HEK293 (cell line): Measurements from ENCODE around the gene FSTL4.

Source experiments
- CTCF ChIA-PET: fragments of 350-600 bp; formaldehyde crosslinking; extraction: SDS; loops from one replicate; lab custom pipeline; 2021; ENCODE audit warnings: antibody characterized with exemption; lab: Yijun Ruan, JAX
- POLR2A ChIA-PET: fragments of 300-600 bp; formaldehyde crosslinking; extraction: SDS; loops from one replicate; lab custom pipeline; 2020; ENCODE audit warnings: antibody characterized with exemption, inconsistent platforms; lab: Yijun Ruan, JAX
- H3K27ac ChIP-seq: fragments of 200-500 bp; sonication (Bioruptor generic); 2 replicates; pipeline ENCODE4 v1.5.1; 2014; ENCODE audit warnings: low read depth, low read length, control low read depth, inconsistent platforms; ENCODE audit errors: extremely low read depth
- H3K36me3 ChIP-seq, 2 experiments: fragments of 200-500 bp in 1 of 2; sonication (Bioruptor generic) in 1 of 2; 1 replicate in 1 of 2; 2 replicates in 1 of 2; pipeline ENCODE4 v1.5.1; 2014 to 2017; ENCODE audit warnings: inconsistent platforms in 2 of 2, low read length in 2 of 2; ENCODE audit not compliant: control insufficient read depth in 2 of 2, insufficient read depth in 1 of 2
- H3K4me1 ChIP-seq: fragments of 200-500 bp; sonication (Bioruptor generic); 2 replicates; pipeline ENCODE4 v1.5.1; 2014; ENCODE audit warnings: mild to moderate bottlenecking, low read length, inconsistent platforms; ENCODE audit not compliant: control insufficient read depth, insufficient read depth
- H3K4me3 ChIP-seq: 2 replicates; pipeline ENCODE4 v1.5.1; 2011; ENCODE audit warnings: low read depth, mild to moderate bottlenecking, control low read depth, low read length, moderate library complexity
- H3K9me3 ChIP-seq: fragments of 200-500 bp; sonication (Bioruptor generic); 2 replicates; pipeline ENCODE4 v1.5.1; 2014; ENCODE audit warnings: low read depth, low read length, inconsistent platforms; ENCODE audit not compliant: control insufficient read depth, insufficient read depth
- EGR2 ChIP-seq: fragments of 450-650 bp; formaldehyde crosslinking; IDR thresholded peaks from 2 replicates; pipeline ENCODE4 v1.5.1; 2016; ENCODE audit warnings: low read depth, missing biosample characterization, missing genetic modification characterization
- REPIN1 ChIP-seq: fragments of 450-650 bp; formaldehyde crosslinking; IDR thresholded peaks from 2 replicates; pipeline ENCODE4 v1.5.1; 2017; ENCODE audit warnings: missing biosample characterization, missing genetic modification characterization, low read depth
- SETDB1 ChIP-seq: IDR thresholded peaks from one replicate; pipeline ENCODE4 v1.6.1; 2017; ENCODE audit warnings: mild to moderate bottlenecking, low read length, moderate library complexity, mixed read lengths; ENCODE audit not compliant: insufficient read length
- ZFHX2 ChIP-seq: fragments of 450-650 bp; formaldehyde crosslinking; conservative IDR thresholded peaks from 2 replicates; pipeline ENCODE4 v1.5.1; 2016; ENCODE audit warnings: missing biosample characterization, missing genetic modification characterization
- ZNF175 ChIP-seq: fragments of 450-650 bp; formaldehyde crosslinking; IDR thresholded peaks from 2 replicates; pipeline ENCODE4 v1.5.1; 2016; ENCODE audit warnings: missing biosample characterization, missing genetic modification characterization
- ZNF548 ChIP-seq: fragments of 450-650 bp; formaldehyde crosslinking; IDR thresholded peaks from 2 replicates; pipeline ENCODE4 v1.5.1; 2016; ENCODE audit warnings: missing biosample characterization, missing genetic modification characterization
- ZNF571 ChIP-seq: fragments of 450-650 bp; formaldehyde crosslinking; IDR thresholded peaks from 2 replicates; pipeline ENCODE4 v1.5.0; 2017; ENCODE audit warnings: missing biosample characterization, missing genetic modification characterization
- ZNF670 ChIP-seq: fragments of 450-650 bp; formaldehyde crosslinking; IDR thresholded peaks from 2 replicates; pipeline ENCODE4 v1.5.1; 2016; ENCODE audit warnings: missing biosample characterization, missing genetic modification characterization, low read depth
- ZNF830 ChIP-seq: fragments of 450-650 bp; IDR thresholded peaks from 2 replicates; pipeline ENCODE4 v1.5.0; 2018; ENCODE audit warnings: missing biosample characterization, missing genetic modification characterization, low read depth, mild to moderate bottlenecking, moderate library complexity
- TF ChIP-seq, protein P1 (sequence below): fragments of 450-650 bp; formaldehyde crosslinking; IDR thresholded peaks from 2 replicates; pipeline ENCODE4; 2016; ENCODE audit warnings: missing biosample characterization, missing genetic modification characterization
- TF ChIP-seq, protein P2 (sequence below): fragments of 450-650 bp; formaldehyde crosslinking; IDR thresholded peaks from 2 replicates; pipeline ENCODE4 v1.5.1; 2017; ENCODE audit warnings: missing biosample characterization, missing genetic modification characterization
- TF ChIP-seq, protein P3 (sequence below): fragments of 450-650 bp; formaldehyde crosslinking; IDR thresholded peaks from 2 replicates; pipeline ENCODE4 v1.5.1; 2016; ENCODE audit warnings: missing biosample characterization, missing genetic modification characterization
- TF ChIP-seq, protein P4 (sequence below): fragments of 450-650 bp; formaldehyde crosslinking; IDR thresholded peaks from 2 replicates; pipeline ENCODE4 v1.5.1; 2016; ENCODE audit warnings: missing biosample characterization, missing genetic modification characterization

FSTL4 gene

DNA sequence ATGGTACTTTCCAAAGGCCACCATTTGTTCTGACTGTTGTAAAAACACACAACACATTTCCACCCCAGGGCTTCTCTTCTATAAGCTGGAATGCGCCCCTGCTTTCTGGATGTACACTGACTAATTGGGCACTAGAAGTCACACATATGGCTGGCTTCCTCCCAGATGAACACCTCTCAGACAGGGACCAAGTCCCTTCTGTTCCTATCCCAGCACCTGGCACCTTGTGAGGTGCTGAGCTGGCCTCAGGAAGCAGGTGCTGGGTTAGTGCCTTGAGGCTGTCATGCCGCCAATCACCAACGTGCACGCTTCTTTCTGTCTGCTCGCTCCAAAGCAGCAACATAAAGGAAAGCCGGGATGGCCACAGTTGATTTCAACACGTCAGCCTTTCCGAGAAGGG lies 93.2 kb downstream of the FSTL4 start:
- no peak overlapping the region for H3K27ac ChIP-seq
- H3K4me1 ChIP-seq = peaks cover 14% of the 10 kb centered on the region
- H3K4me3 ChIP-seq = no peak overlapping the region
- no peaks in the 10 kb centered on the region for H3K9me3 ChIP-seq
- ChIA-PET CTCF (no interaction called here), POLR2A (no interaction called here)
- TF ChIP-seq, protein P1, sequence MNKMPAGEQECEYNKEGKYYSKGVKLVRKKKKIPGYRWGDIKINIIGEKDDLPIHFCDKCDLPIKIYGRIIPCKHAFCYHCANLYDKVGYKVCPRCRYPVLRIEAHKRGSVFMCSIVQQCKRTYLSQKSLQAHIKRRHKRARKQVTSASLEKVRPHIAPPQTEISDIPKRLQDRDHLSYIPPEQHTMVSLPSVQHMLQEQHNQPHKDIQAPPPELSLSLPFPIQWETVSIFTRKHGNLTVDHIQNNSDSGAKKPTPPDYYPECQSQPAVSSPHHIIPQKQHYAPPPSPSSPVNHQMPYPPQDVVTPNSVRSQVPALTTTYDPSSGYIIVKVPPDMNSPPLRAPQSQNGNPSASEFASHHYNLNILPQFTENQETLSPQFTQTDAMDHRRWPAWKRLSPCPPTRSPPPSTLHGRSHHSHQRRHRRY (tag by site-specific recombination) = no peak
- no peaks in the 10 kb centered on the region for H3K36me3 ChIP-seq

DNA sequence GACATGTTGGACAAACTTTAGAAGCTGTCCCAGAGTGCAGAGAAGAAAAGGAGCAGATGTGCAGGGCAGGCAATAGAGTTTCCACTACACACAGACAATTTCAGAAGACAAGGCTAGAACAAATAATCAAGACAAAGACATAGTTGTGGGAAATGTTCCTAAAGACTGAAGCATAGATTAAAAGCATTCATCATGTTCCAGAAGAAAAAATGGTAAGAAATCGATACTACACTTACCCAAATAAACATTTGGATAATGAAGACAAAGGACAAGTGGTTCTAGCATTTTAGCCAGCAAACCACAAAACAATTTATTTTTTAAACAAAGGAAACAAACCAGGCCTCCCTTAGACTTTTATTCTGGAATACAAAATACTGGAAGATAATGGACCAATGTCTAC lies 97.9 kb downstream of the FSTL4 start:
- no peak for TF ChIP-seq ZNF175 (tag by site-specific recombination)
- TF ChIP-seq, protein P2, sequence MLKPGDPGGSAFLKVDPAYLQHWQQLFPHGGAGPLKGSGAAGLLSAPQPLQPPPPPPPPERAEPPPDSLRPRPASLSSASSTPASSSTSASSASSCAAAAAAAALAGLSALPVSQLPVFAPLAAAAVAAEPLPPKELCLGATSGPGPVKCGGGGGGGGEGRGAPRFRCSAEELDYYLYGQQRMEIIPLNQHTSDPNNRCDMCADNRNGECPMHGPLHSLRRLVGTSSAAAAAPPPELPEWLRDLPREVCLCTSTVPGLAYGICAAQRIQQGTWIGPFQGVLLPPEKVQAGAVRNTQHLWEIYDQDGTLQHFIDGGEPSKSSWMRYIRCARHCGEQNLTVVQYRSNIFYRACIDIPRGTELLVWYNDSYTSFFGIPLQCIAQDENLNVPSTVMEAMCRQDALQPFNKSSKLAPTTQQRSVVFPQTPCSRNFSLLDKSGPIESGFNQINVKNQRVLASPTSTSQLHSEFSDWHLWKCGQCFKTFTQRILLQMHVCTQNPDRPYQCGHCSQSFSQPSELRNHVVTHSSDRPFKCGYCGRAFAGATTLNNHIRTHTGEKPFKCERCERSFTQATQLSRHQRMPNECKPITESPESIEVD (tag by site-specific recombination) = peak; percentile 57; the same call in 1 of the 2 replicates
- no peak overlapping the region for H3K27ac ChIP-seq
- H3K4me3 ChIP-seq = no peak overlapping the region
- H3K9me3 ChIP-seq = no peaks in the 10 kb centered on the region
- ChIA-PET POLR2A (no interaction called here), CTCF (interaction anchor here (0.6 kb wide), 1 partner anchor 25 kb away, joined by 3 read pairs; no protein-coding TSS in a partner anchor)
- H3K36me3 ChIP-seq = no peaks in the 10 kb centered on the region
- H3K4me1 ChIP-seq = peaks cover 6% of the 10 kb centered on the region

DNA sequence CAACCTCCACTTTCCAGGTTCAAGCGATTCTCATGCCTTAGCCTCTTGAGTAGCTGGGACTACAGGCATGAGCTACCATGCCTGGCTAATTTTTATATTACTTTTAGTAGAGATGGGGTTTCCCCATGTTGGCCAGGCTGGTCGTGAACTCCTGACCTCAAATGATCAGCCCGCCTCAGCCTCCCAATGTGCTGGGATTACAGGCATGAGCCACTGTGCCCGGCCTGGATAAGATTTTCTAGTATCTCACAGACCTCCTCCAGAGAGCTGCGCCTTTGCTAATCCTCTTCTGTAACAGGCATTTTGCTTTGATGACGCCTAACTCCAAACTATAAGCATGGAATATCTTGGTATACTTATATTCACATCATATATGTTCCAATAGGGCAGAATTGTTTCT lies 99.4 kb downstream of the FSTL4 start:
- CTCF ChIA-PET = no interaction called here
- TF ChIP-seq ZNF830 (tag by site-specific recombination) = no peak
- no peak for TF ChIP-seq REPIN1 (tag by site-specific recombination)
- no peak for TF ChIP-seq SETDB1
- no peak for TF ChIP-seq ZNF548 (tag by site-specific recombination)
- TF ChIP-seq, protein P3, sequence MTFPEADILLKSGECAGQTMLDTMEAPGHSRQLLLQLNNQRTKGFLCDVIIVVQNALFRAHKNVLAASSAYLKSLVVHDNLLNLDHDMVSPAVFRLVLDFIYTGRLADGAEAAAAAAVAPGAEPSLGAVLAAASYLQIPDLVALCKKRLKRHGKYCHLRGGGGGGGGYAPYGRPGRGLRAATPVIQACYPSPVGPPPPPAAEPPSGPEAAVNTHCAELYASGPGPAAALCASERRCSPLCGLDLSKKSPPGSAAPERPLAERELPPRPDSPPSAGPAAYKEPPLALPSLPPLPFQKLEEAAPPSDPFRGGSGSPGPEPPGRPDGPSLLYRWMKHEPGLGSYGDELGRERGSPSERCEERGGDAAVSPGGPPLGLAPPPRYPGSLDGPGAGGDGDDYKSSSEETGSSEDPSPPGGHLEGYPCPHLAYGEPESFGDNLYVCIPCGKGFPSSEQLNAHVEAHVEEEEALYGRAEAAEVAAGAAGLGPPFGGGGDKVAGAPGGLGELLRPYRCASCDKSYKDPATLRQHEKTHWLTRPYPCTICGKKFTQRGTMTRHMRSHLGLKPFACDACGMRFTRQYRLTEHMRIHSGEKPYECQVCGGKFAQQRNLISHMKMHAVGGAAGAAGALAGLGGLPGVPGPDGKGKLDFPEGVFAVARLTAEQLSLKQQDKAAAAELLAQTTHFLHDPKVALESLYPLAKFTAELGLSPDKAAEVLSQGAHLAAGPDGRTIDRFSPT (tag by site-specific recombination) = no peak
- TF ChIP-seq ZNF571 (tag by site-specific recombination) = no peak
- TF ChIP-seq ZNF670 (tag by site-specific recombination) = no peak
- POLR2A ChIA-PET = no interaction called here
- Histone ChIP-seq H3K4me1 (peaks cover 6% of the 10 kb centered on the region), H3K4me3 (no peak overlapping the region), H3K9me3 (no peaks in the 10 kb centered on the region), H3K36me3 (no peaks in the 10 kb centered on the region), H3K27ac (no peak overlapping the region)

DNA sequence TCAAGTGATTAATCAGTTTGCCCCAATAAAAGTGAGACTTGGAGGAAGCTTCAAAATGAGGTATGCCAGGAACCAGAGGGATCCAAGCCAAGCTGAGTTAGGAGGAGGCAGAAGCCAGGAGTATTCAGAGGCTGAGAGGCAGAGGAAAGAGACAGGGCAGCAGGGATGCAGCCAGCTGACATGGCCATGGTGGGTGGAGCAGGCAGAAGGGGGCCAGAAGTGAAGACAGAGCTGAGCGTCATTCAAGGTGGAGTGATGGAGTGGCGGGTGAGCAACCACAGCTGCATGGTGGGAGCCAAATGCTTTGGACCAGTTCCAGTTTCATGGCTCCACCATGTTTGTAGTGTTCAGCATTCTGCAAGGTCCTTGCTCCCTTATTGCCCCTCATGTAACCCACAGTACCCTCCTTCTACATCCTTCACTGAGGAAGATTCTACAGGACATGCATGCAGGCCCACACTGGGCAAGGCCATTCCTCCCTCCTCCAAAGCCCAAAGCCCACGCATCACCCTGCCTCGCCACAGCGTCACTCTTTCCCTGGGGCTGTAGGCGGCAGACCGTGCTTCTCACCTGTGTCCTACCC lies 100.6 kb downstream of the FSTL4 start:
- POLR2A ChIA-PET = no interaction called here

More for the DNA sequence above, 100.6 kb downstream of the FSTL4 start:
- TF ChIP-seq, protein P4, sequence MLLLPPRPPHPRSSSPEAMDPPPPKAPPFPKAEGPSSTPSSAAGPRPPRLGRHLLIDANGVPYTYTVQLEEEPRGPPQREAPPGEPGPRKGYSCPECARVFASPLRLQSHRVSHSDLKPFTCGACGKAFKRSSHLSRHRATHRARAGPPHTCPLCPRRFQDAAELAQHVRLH (tag by site-specific recombination) = no peak
- TF ChIP-seq ZFHX2 (0 out of 2 replicates have a peak, but pooled peaks have one; percentile 22), EGR2 (tag by site-specific recombination) (0 out of 2 replicates have a peak, but pooled peaks have one; percentile 10)
- H3K4me1 ChIP-seq = peaks cover 6% of the 10 kb centered on the region
- H3K4me3 ChIP-seq = no peak overlapping the region
- H3K9me3 ChIP-seq = no peaks in the 10 kb centered on the region
- H3K27ac ChIP-seq = no peak overlapping the region
- CTCF ChIA-PET = no interaction called here
- H3K36me3 ChIP-seq = no peaks in the 10 kb centered on the region
